GM18858 (cell line): ENCODE measurements around the gene NUP58.
"Not testable (repeated sequence)": the region's sequence is repeated elsewhere in the genome, so short reads cannot be mapped to it uniquely, and the experiment has no call there.

ENCODE experiments used
- ATAC-seq: cut with Tn5 transposase; IDR thresholded peaks from one replicate; pipeline ENCODE4 v1.9.1; 2021; ENCODE audit not compliant: unreplicated experiment

The NUP58 gene

GRCh38 chr13:25302121-25302520 lies 696 bp downstream of the NUP58 start:
- ATAC-seq = no peak

GRCh38 chr13:25306671-25307464 lies 5.4 kb downstream of the NUP58 start:
- ATAC-seq = no peak

- ATAC-seq = no peak
These were observed 9.5 kb downstream of the NUP58 start for GRCh38 chr13:25310891-25311290.

GRCh38 chr13:25318946-25319345 lies 17.5 kb downstream of the NUP58 start:
- ATAC-seq = not testable (repeated sequence)

GRCh38 chr13:25319771-25320170 lies 18.3 kb downstream of the NUP58 start:
- ATAC-seq = no peak

GRCh38 chr13:25324100-25324499 lies 22.7 kb downstream of the NUP58 start:
- ATAC-seq = no peak

- ATAC-seq = no peak
These were observed 28.3 kb downstream of the NUP58 start for GRCh38 chr13:25329706-25330105.

GRCh38 chr13:25330541-25330940 lies 29.1 kb downstream of the NUP58 start:
- ATAC-seq = no peak

- ATAC-seq = no peak
These were observed 34.4 kb downstream of the NUP58 start for GRCh38 chr13:25335856-25336255.

- ATAC-seq = no peak
These were observed 44.2 kb downstream of the NUP58 start for GRCh38 chr13:25345576-25345975.

GRCh38 chr13:25347151-25347550 lies 45.7 kb downstream of the NUP58 start:
- no peak for ATAC-seq

GRCh38 chr13:25351404-25351803 lies 50.0 kb downstream of the NUP58 start:
- ATAC-seq = no peak

- no peak for ATAC-seq
These were observed 50.8 kb downstream of the NUP58 start for GRCh38 chr13:25352230-25352629.

GRCh38 chr13:25352806-25353205 lies 51.4 kb downstream of the NUP58 start:
- no peak for ATAC-seq

GRCh38 chr13:25353344-25353743 lies 51.9 kb downstream of the NUP58 start:
- no peak for ATAC-seq

GRCh38 chr13:25354377-25354776 lies 53.0 kb downstream of the NUP58 start:
- no peak for ATAC-seq

- ATAC-seq = not testable (repeated sequence)
These were observed 59.0 kb downstream of the NUP58 start for GRCh38 chr13:25360443-25360842.

GRCh38 chr13:25365720-25366235 lies 64.4 kb downstream of the NUP58 start:
- no peak for ATAC-seq

GRCh38 chr13:25371158-25371874 lies 69.9 kb downstream of the NUP58 start:
- ATAC-seq = no peak

GRCh38 chr13:25371875-25372283 lies 70.5 kb downstream of the NUP58 start, which contains the start of gene ATP8A2:
Gene ATP8A2 (plus strand): TSS chr13:25371974. CDS start chr13:25372213, 239 bp downstream.
- no peak for ATAC-seq

GRCh38 chr13:25372284-25373081 lies 71.1 kb downstream of the NUP58 start:
- ATAC-seq = no peak
